SHP77 treated with DMSO at 0.1 percent for 48 hours (cell line): ENCODE data around the gene TMEM108.

Source experiments
- DNase-seq: peaks from one replicate; lab custom pipeline; 2025; lab: John Stamatoyannopoulos, UW

Gene TMEM108

GRCh38 chr3:133386876-133387275, 348.7 kb downstream of the TMEM108 start:
- no peak for DNase-seq

GRCh38 chr3:133387341-133387740, 349.1 kb downstream of the TMEM108 start:
- no peak for DNase-seq

GRCh38 chr3:133388696-133389395, 350.7 kb downstream of the TMEM108 start:
- no peak for DNase-seq

GRCh38 chr3:133390715-133391114, 352.5 kb downstream of the TMEM108 start:
- DNase-seq, result no peak

GRCh38 chr3:133393204-133393603, 355.0 kb downstream of the TMEM108 start:
- no peak for DNase-seq

GRCh38 chr3:133393691-133394474, 355.7 kb downstream of the TMEM108 start:
- DNase-seq, result no peak

GRCh38 chr3:133394561-133395311, 356.5 kb downstream of the TMEM108 start:
- no peak for DNase-seq

- DNase-seq, result no peak
These were observed 358.7 kb downstream of the TMEM108 start for GRCh38 chr3:133396906-133397305.

- no peak for DNase-seq
These were observed 361.9 kb downstream of the TMEM108 start, which contains the start of gene BFSP2 for GRCh38 chr3:133400006-133400515. Gene BFSP2, plus strand, starts transcription at chr3:133400056. Its CDS starts 28 bp downstream, at chr3:133400084.

GRCh38 chr3:133401374-133402135, 363.4 kb downstream of the TMEM108 start:
- no peak for DNase-seq

- peak; percentile 37 for DNase-seq
These were observed 366.7 kb downstream of the TMEM108 start for GRCh38 chr3:133404920-133405319.

- DNase-seq, result no peak
These were observed 370.2 kb downstream of the TMEM108 start for GRCh38 chr3:133408366-133408765.

- no peak for DNase-seq
These were observed 370.8 kb downstream of the TMEM108 start for GRCh38 chr3:133408961-133409360.

GRCh38 chr3:133410191-133410892, 372.2 kb downstream of the TMEM108 start:
- DNase-seq, result no peak

GRCh38 chr3:133412183-133413132, 374.3 kb downstream of the TMEM108 start:
- DNase-seq, result peak; percentile 74

- DNase-seq, result peak; percentile 62
These were observed 375.2 kb downstream of the TMEM108 start for GRCh38 chr3:133413161-133414020.

GRCh38 chr3:133414021-133414392, 375.8 kb downstream of the TMEM108 start:
- DNase-seq, result no peak

- DNase-seq, result no peak
These were observed 380.2 kb downstream of the TMEM108 start for GRCh38 chr3:133418361-133418760.
